Chondrocyte (in vitro differentiated cells): Measurements from ENCODE around the gene SEC14L2. TPM values are rescaled to one million over a fixed set of nuclear protein-coding genes. Genes with fewer than 3 reads are reported as not detected.

Source experiments
- DNase-seq: peaks from one replicate; pipeline ENCODE4 v3.0.0; 2021; ENCODE audit warnings: mixed read lengths, low spot score
- H3K27ac Mint-ChIP-seq: one replicate; pipeline ENCODE4 v1.8.0; 2021; ENCODE audit warnings: mild to moderate bottlenecking, moderate library complexity, mixed read lengths; ENCODE audit not compliant: unreplicated experiment
- H3K27me3 Mint-ChIP-seq: 2 replicates; pipeline ENCODE4 v1.8.0; 2021; ENCODE audit warnings: low read depth, mixed read lengths
- H3K36me3 Mint-ChIP-seq: 2 replicates; pipeline ENCODE4 v1.8.0; 2021; ENCODE audit warnings: low read depth, mixed read lengths
- H3K4me1 Mint-ChIP-seq: 2 replicates; pipeline ENCODE4 v1.8.0; 2021; ENCODE audit warnings: low read depth, mild to moderate bottlenecking, mixed read lengths
- H3K4me3 Mint-ChIP-seq: one replicate; pipeline ENCODE4 v1.8.0; 2021; ENCODE audit warnings: mild to moderate bottlenecking, moderate library complexity, mixed read lengths; ENCODE audit not compliant: unreplicated experiment
- H3K9me3 Mint-ChIP-seq: 2 replicates; pipeline ENCODE4 v1.8.0; 2021; ENCODE audit warnings: low read depth, mixed read lengths
- total RNA-seq: library from RNA; stranded (reverse); gene quantifications from 3 replicates; pipeline ENCODE4 v1.2.1, GENCODE V29; 2021
- TF ChIP-seq, protein P1 (sequence below): fragments of 200-600 bp; sonication (generic); IDR thresholded peaks from 2 replicates; pipeline ENCODE4 v1.5.0; 2021; ENCODE audit warnings: antibody characterized with exemption, mild to moderate bottlenecking, moderate library complexity

SEC14L2 gene
- total RNA-seq, 1 donor from 2014 or later: 15.5 TPM

DNA sequence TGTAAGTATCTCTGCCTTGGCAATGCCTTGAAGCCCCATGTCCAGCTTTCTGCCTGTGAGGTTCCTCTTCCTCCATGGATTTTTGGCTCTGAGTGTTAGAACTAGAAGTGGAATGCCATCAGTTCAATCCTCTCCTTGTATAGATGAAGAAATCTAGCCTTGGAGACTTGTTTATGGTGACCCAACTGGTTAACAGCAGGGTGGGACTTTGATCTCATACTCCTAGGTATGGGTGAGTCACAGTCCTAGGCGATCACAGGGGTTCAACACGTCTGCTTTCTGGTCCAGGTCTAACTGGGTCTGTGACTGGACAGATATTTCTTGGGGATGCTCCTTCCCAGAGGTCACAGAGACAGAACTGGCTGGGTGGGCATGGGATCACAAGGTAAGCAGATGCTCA is 19.6 kb downstream of the SEC14L2 start:
- H3K27ac Mint-ChIP-seq: no peak overlapping the region
- peaks cover 32% of the 10 kb centered on the region for H3K4me1 Mint-ChIP-seq
- no peaks in the 10 kb centered on the region for H3K27me3 Mint-ChIP-seq
- H3K9me3 Mint-ChIP-seq: no peaks in the 10 kb centered on the region
- TF ChIP-seq, protein P1, sequence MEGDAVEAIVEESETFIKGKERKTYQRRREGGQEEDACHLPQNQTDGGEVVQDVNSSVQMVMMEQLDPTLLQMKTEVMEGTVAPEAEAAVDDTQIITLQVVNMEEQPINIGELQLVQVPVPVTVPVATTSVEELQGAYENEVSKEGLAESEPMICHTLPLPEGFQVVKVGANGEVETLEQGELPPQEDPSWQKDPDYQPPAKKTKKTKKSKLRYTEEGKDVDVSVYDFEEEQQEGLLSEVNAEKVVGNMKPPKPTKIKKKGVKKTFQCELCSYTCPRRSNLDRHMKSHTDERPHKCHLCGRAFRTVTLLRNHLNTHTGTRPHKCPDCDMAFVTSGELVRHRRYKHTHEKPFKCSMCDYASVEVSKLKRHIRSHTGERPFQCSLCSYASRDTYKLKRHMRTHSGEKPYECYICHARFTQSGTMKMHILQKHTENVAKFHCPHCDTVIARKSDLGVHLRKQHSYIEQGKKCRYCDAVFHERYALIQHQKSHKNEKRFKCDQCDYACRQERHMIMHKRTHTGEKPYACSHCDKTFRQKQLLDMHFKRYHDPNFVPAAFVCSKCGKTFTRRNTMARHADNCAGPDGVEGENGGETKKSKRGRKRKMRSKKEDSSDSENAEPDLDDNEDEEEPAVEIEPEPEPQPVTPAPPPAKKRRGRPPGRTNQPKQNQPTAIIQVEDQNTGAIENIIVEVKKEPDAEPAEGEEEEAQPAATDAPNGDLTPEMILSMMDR: no peak
- H3K36me3 Mint-ChIP-seq: peaks cover 22% of the 10 kb centered on the region
- DNase-seq: no peak
- H3K4me3 Mint-ChIP-seq: no peak overlapping the region

DNA sequence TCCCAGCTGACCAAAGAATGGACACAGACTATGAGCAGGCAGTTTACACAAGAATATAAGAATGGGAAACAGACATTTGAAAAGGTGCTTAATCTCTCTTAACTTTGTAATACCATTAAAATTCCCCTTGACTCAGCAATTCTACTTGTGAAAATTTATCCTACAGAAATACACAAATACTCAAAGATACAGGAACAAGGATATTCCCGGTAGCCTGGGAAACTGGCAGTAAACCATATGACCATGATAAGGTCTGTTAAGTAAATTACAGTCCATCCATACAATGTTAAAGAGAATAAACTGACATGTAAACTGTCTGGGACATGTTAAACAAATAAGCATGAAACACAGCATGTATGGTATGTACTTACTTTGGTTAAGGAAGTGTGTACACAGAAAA is 20.0 kb downstream of the SEC14L2 start:
- no peak overlapping the region for H3K27ac Mint-ChIP-seq

DNA sequence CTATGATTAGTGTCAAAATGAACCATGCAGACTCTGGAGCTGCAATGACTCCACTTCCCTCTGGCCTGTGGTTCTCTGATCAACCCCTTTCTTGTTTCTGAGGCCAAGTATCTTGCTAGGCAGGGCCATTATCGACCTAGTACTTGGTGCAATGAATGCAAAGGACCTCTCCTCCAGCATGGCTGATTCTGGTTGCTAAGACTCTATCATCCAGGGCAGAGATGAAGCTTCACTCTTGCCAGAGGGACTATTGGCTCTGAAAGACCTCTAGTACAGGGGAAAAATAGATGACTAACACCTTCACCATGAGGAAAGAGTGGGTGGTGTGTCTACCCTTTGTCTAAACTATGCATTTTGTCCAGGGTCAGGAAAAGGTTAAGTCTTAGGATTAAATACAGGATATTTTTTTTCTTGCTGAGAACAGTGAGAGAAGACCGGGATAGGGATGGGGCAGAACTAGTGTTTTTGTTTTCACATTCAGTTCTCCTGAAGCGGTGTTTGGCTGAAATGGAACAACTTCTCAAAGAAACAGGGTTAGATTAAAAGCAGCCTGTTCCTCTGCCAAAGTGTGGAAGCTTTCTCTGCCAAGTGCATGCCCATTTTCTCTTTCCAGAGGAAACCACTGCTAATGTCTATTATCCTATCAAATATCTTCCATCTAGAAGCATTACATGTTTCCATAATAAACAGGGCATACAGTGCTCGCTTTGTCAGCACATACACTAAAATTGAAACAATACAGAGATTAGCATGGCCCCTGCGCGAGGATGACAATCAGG is 23.7 kb downstream of the SEC14L2 start:
- peaks cover 43% of the 10 kb centered on the region for H3K4me1 Mint-ChIP-seq
- no peak for DNase-seq
- no peaks in the 10 kb centered on the region for H3K27me3 Mint-ChIP-seq
- peaks cover 11% of the 10 kb centered on the region for H3K36me3 Mint-ChIP-seq
- peak overlapping the region; percentile 78 for H3K27ac Mint-ChIP-seq
- no peak overlapping the region for H3K4me3 Mint-ChIP-seq
- TF ChIP-seq, protein P1: no peak
- H3K9me3 Mint-ChIP-seq: no peaks in the 10 kb centered on the region

More for the DNA sequence above, 20.0 kb downstream of the SEC14L2 start:
- TF ChIP-seq, protein P1: no peak
- Mint-ChIP-seq H3K36me3 (peaks cover 20% of the 10 kb centered on the region), H3K4me1 (peaks cover 37% of the 10 kb centered on the region), H3K27me3 (no peaks in the 10 kb centered on the region), H3K4me3 (no peak overlapping the region), H3K9me3 (no peaks in the 10 kb centered on the region)
- no peak for DNase-seq

DNA sequence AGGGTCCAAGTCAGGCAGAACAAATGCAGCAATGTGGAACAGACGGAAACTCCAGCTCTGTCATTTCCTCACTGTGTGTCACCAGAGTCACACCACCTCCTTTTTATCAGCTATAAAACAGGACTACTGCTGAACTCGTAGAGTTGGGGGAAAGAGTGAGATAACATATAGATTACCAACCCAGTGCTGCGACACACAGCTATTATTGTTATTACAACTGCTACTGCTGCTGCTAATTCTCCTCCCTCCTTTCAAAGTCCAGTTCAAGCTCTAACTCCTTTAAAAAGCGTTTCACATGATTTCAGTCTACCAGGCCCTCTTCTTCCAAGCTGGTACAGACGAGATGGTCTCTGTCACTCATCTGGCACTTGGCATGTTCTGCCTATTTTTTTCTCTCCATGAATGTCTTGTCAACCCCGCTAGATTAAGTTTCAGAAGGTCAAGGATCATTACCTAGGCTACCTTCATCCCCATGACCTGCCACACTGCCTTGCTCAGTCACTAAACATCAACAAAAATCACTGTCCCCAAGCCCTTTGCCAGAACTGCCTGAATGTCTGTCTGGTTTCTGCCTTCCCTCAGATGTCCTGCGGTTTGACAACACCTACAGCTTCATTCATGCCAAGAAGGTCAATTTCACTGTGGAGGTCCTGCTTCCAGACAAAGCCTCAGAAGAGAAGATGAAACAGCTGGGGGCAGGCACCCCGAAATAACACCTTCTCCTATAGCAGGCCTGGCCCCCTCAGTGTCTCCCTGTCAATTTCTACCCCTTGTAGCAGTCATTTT is 25.1 kb downstream of the SEC14L2 start:
- H3K9me3 Mint-ChIP-seq: no peaks in the 10 kb centered on the region
- peak overlapping the region; percentile 99 for H3K27ac Mint-ChIP-seq
- peaks cover 54% of the 10 kb centered on the region for H3K4me1 Mint-ChIP-seq

More for the DNA sequence above, 25.1 kb downstream of the SEC14L2 start:
- no peak for DNase-seq
- H3K36me3 Mint-ChIP-seq: peaks cover 2% of the 10 kb centered on the region
- H3K4me3 Mint-ChIP-seq: peak overlapping the region; percentile 80
- H3K27me3 Mint-ChIP-seq: no peaks in the 10 kb centered on the region
- TF ChIP-seq, protein P1: no peak
